Stomach (tissue), 9 donors: ENCODE results near the gene ZNF135. TPM values are rescaled to one million over a fixed set of nuclear protein-coding genes. Genes with fewer than 3 reads are reported as not detected.

ENCODE experiments used
- DNase-seq, 2 donors: peaks; one replicate each; pipeline versions ENCODE4 v3.0.0 to v3.0.0-alpha.2; 2013 to 2019
- H3K27ac ChIP-seq, 5 donors: fragments of 200-600 bp in 4 of 5; sonication (generic) in 4 of 5; one replicate each; pipeline ENCODE4 v1.5.1; 2013 to 2019; ENCODE audit warnings: mild to moderate bottlenecking in 1 of 5, moderate library complexity in 1 of 5
- H3K27me3 ChIP-seq, 3 donors: fragments of 200-600 bp; sonication (generic); one replicate each; pipeline ENCODE4 v1.5.1; 2017 to 2019; ENCODE audit warnings: mixed run types in 1 of 3
- H3K36me3 ChIP-seq, 4 donors: fragments of 200-600 bp; sonication (generic); 1 replicate in 3 of 4; 2 replicates in 1 of 4; pipeline ENCODE4 v1.5.1; 2016 to 2019
- H3K4me1 ChIP-seq, 4 donors: fragments of 200-600 bp; sonication (generic); one replicate each; pipeline ENCODE4 v1.5.1; 2016 to 2019
- H3K4me3 ChIP-seq, 4 donors: fragments of 200-600 bp; sonication (generic) in 3 of 4; one replicate each; pipeline ENCODE4 v1.5.1; 2016 to 2019; ENCODE audit warnings: mild to moderate bottlenecking in 1 of 4
- H3K9me3 ChIP-seq, 4 donors: fragments of 200-600 bp; sonication (generic); one replicate each; pipeline ENCODE4 v1.5.1; 2016 to 2019
- CTCF ChIP-seq, 7 experiments: fragments of 450-650 bp in 4 of 7; fragments of 200-600 bp in 3 of 7; sonication (generic) in 3 of 7; IDR thresholded peaks; one replicate each; pipeline ENCODE4 v1.5.1; 2016 to 2019; ENCODE audit warnings: antibody characterized with exemption in 7 of 7, control low read depth in 2 of 7, mild to moderate bottlenecking in 1 of 7
- EP300 ChIP-seq: sonication (generic); formaldehyde crosslinking; IDR thresholded peaks from one replicate; pipeline ENCODE4 v1.6.1; 2017; ENCODE audit warnings: antibody characterized with exemption
- POLR2A ChIP-seq, 4 donors: fragments of 450-650 bp; IDR thresholded peaks; one replicate each; pipeline ENCODE4 v1.6.1; 2016; ENCODE audit warnings: antibody characterized with exemption in 4 of 4, control low read depth in 2 of 4, mild to moderate bottlenecking in 1 of 4, moderate library complexity in 1 of 4
- POLR2AphosphoS5 ChIP-seq, 3 donors: sonication (generic); formaldehyde crosslinking; IDR thresholded peaks; one replicate each; pipeline ENCODE4 v1.6.1; 2016; ENCODE audit warnings: antibody characterized with exemption in 3 of 3
- WGBS, 5 donors: extraction: QIAGEN DNeasy Blood & Tissue Kit in 3 of 5; methylation state at CpG; one replicate each; pipeline versions ENCODE4 v1.1.5 to v1.1.7; 2013 to 2018; 5-methylcytosine and 5-hydroxymethylcytosine counted together
- intact Hi-C: fragments of 100-400 bp; cut with DNase I; formaldehyde crosslinking; loops from one replicate; pipeline ENCODE4 v1.15.1; 2023; ENCODE audit warnings: low total_unique reads
- polyA plus RNA-seq, 3 donors: library from polyadenylated mRNA; stranded (reverse); fragments of 200-250 nt; gene quantifications; one replicate each; pipeline ENCODE4 v1.2.3, GENCODE V29; 2013
- total RNA-seq, 5 donors: library from RNA; depleted of rRNA; stranded (reverse); fragments of >200 nt; gene quantifications; one replicate each; pipeline versions ENCODE4 v1.1.0 to v1.2.3, GENCODE V29; 2014 to 2016
- donor health status: healthy with polysubstance abuse.
- donor health status: Bipolar disorder and iron deficiency.
- donor health status: healthy.

Gene ZNF135
- total and polyA plus RNA-seq, 8 donors: 1.6 to 16.3 (median 4.9) TPM; not detected in 1

DNA sequence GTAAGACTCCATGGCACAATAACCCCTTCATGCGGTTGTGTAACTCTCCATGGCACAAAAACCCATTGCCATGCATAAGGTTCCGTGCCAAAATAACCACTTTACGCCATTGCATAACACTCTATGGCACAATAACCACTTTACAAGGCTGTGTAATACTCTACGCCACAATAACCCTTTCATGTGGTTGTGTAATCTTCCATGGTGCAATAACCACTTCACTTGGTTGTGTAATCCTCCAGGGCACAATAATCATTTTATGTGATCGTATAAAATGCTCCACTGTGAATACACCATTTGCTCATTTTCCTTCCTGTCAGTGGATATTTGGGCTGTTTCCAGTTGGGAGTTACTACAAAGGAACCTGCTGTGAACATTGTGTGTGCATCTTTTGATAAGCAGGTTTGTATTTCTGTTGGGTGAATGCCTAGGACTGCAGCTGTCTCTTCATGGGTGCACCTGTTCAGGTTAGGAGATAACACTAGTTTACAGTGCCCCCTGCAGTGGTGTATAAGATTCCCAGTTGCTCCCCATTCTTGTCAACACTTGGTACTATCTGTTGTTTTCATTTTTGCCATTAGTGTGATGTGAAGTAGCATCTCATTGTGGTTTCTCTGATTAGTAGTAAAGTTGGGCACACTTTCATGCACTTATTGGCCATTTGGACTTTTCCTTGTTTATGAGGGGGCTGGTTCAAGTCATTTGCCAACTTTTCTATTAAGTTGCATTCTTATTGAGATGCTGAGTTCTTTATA is 60.1 kb downstream of the ZNF135 start:
- intact Hi-C loops: no loop called here
- H3K27me3 ChIP-seq: peaks cover 0 to 19% (median 7%) of the 10 kb centered on the region in 3 donors
- peaks cover 0 to 21% (median 0%) of the 10 kb centered on the region in 4 donors for H3K36me3 ChIP-seq
- H3K27ac ChIP-seq: no peak overlapping the region
- H3K9me3 ChIP-seq: peaks cover 59 to 100% (median 99%) of the 10 kb centered on the region in 4 donors
- no peak for DNase-seq
- no peaks in the 10 kb centered on the region for H3K4me1 ChIP-seq
- TF ChIP-seq POLR2A (IDR thresholded peaks at IDR 0.05): no peak
- no peak for TF ChIP-seq POLR2AphosphoS5 (IDR thresholded peaks at IDR 0.05)
- no peak for TF ChIP-seq CTCF (IDR thresholded peaks at IDR 0.05)
- no peak for TF ChIP-seq EP300
- 85 to 89% (median 87%) methylated on average over 5 of the region's 5 CpGs for WGBS, 5 donors
- no peak overlapping the region for H3K4me3 ChIP-seq

Other genes with a start within 250 kb of the ZNF135 start
- gene ZNF552, start 244.4 kb upstream of the ZNF135 start, total RNA-seq: 10 to 100 TPM; 17.7 to 84.4 (median 69.4) TPM
- 10 to 100 TPM in 2 of 3 donors, 1 to 10 TPM in 1; 9.6 to 15.5 (median 11.8) TPM for gene ZNF552, start 244.4 kb upstream of the ZNF135 start, polyA plus RNA-seq
- gene ZNF587B, start 229.0 kb upstream of the ZNF135 start, total RNA-seq: 10 to 100 TPM in 4 of 5 donors, not detected in 1; 10.4 to 60.6 (median 18.4) TPM
- gene ZNF587B, start 229.0 kb upstream of the ZNF135 start, polyA plus RNA-seq: 1 to 10 TPM; 3.0 to 5.2 (median 3.4) TPM
- 10 to 100 TPM; 18.0 to 52.7 (median 26.4) TPM for gene ZNF587, start 209.4 kb upstream of the ZNF135 start, total RNA-seq
- 10 to 100 TPM in 1 of 3 donors, 1 to 10 TPM in 2; 2.7 to 14.5 (median 4.4) TPM for gene ZNF587, start 209.4 kb upstream of the ZNF135 start, polyA plus RNA-seq
- gene ZNF814, start 170.2 kb upstream of the ZNF135 start, total RNA-seq: 10 to 100 TPM in 3 of 5 donors, 1 to 10 TPM in 1, under 1 TPM in 1; 0.45 to 31.0 (median 10.3) TPM
- gene ZNF814, start 170.2 kb upstream of the ZNF135 start, polyA plus RNA-seq: 1 to 10 TPM; 1.5 to 6.2 (median 3.8) TPM
- 10 to 100 TPM; 18.3 to 38.8 (median 28.1) TPM for gene ZNF417, start 142.7 kb upstream of the ZNF135 start, total RNA-seq
- gene ZNF417, start 142.7 kb upstream of the ZNF135 start, polyA plus RNA-seq: 1 to 10 TPM; 1.2 to 3.4 (median 1.5) TPM
- gene ZNF418, start 123.9 kb upstream of the ZNF135 start, total RNA-seq: 10 to 100 TPM in 4 of 5 donors, not detected in 1; 12.5 to 55.4 (median 32.7) TPM
- 1 to 10 TPM; 1.1 to 4.5 (median 3.2) TPM for gene ZNF418, start 123.9 kb upstream of the ZNF135 start, polyA plus RNA-seq
- gene ZNF256, start 111.6 kb upstream of the ZNF135 start, total RNA-seq: 10 to 100 TPM in 1 of 5 donors, 1 to 10 TPM in 1, under 1 TPM in 1, not detected in 2; 0.89 to 15.4 (median 2.5) TPM
- 1 to 10 TPM; 1.4 to 3.5 (median 1.8) TPM for gene ZNF256, start 111.6 kb upstream of the ZNF135 start, polyA plus RNA-seq
- not detected for gene C19orf18, start 84.7 kb upstream of the ZNF135 start, total RNA-seq
- 1 to 10 TPM; 2.1 to 4.0 (median 3.2) TPM for gene C19orf18, start 84.7 kb upstream of the ZNF135 start, polyA plus RNA-seq
- gene ZNF606, start 56.5 kb upstream of the ZNF135 start, total RNA-seq: 10 to 100 TPM in 3 of 5 donors, 1 to 10 TPM in 2; 5.8 to 35.2 (median 18.0) TPM
- gene ZNF606, start 56.5 kb upstream of the ZNF135 start, polyA plus RNA-seq: 1 to 10 TPM; 1.2 to 6.3 (median 5.2) TPM
- under 1 TPM in 1 of 5 donors, not detected in 4; 0.92 TPM for gene ZSCAN1, start 25.3 kb upstream of the ZNF135 start, total RNA-seq
- gene ZSCAN1, start 25.3 kb upstream of the ZNF135 start, polyA plus RNA-seq: under 1 TPM in 2 of 3 donors, not detected in 1; 0.20 to 0.44 TPM
- 100 to 1,000 TPM in 1 of 5 donors, 10 to 100 TPM in 4; 27.0 to 327 (median 60.6) TPM for gene ZSCAN18, start 38.9 kb downstream of the ZNF135 start, total RNA-seq
- 10 to 100 TPM; 15.5 to 50.3 (median 35.4) TPM for gene ZSCAN18, start 38.9 kb downstream of the ZNF135 start, polyA plus RNA-seq
- 10 to 100 TPM in 1 of 5 donors, 1 to 10 TPM in 3, under 1 TPM in 1; 0.58 to 18.2 (median 4.9) TPM for gene ZNF329, start 91.5 kb downstream of the ZNF135 start, total RNA-seq
- gene ZNF329, start 91.5 kb downstream of the ZNF135 start, polyA plus RNA-seq: 1 to 10 TPM; 3.3 to 3.9 (median 3.4) TPM
- gene ZNF274, start 123.8 kb downstream of the ZNF135 start, total RNA-seq: 10 to 100 TPM in 4 of 5 donors, 1 to 10 TPM in 1; 6.2 to 46.9 (median 28.6) TPM
- 10 to 100 TPM in 2 of 3 donors, 1 to 10 TPM in 1; 5.9 to 16.1 (median 12.2) TPM for gene ZNF274, start 123.8 kb downstream of the ZNF135 start, polyA plus RNA-seq
- gene ZNF544, start 169.6 kb downstream of the ZNF135 start, total RNA-seq: 10 to 100 TPM in 4 of 5 donors, 1 to 10 TPM in 1; 9.6 to 60.7 (median 34.8) TPM
- gene ZNF544, start 169.6 kb downstream of the ZNF135 start, polyA plus RNA-seq: 10 to 100 TPM in 2 of 3 donors, 1 to 10 TPM in 1; 9.5 to 17.7 (median 17.0) TPM
- gene ZNF8, start 219.7 kb downstream of the ZNF135 start, total RNA-seq: 1 to 10 TPM; 1.4 to 9.0 (median 4.9) TPM
- gene ZNF8, start 219.7 kb downstream of the ZNF135 start, polyA plus RNA-seq: 1 to 10 TPM in 1 of 3 donors, under 1 TPM in 2; 0.81 to 1.1 (median 0.95) TPM
- 10 to 100 TPM; 25.2 to 93.6 (median 48.4) TPM for gene ERVK3-1, start 246.1 kb downstream of the ZNF135 start, total RNA-seq
- gene ERVK3-1, start 246.1 kb downstream of the ZNF135 start, polyA plus RNA-seq: 10 to 100 TPM; 25.0 to 45.1 (median 35.1) TPM